ENCODE data around the gene SERPINA1.

Gene SERPINA1

GRCh38 chr14:94401083-94401482, 12.7 kb upstream of the SERPINA1 start:
- H3K9me3 ChIP-seq = no peaks in the 10 kb centered on the region
- H3K36me3 ChIP-seq = no peaks in the 10 kb centered on the region
- TF ChIP-seq CTCF (IDR thresholded peaks at IDR 0.05; ENCODE audit: low read depth, low read length) = no peak
- no peak overlapping the region for H3K4me3 ChIP-seq (ENCODE audit: low read depth, low read length)
- no peaks in the 10 kb centered on the region for H3K4me1 ChIP-seq
- peaks cover 12% of the 10 kb centered on the region for H3K27me3 ChIP-seq
- no peak for DNase-seq

GRCh38 chr14:94400422-94400841, 12.0 kb upstream of the SERPINA1 start:
- no peak for DNase-seq
- Histone ChIP-seq H3K27me3 (peaks cover 16% of the 10 kb centered on the region), H3K4me3 (ENCODE audit: low read depth, low read length) (no peak overlapping the region), H3K36me3 (no peaks in the 10 kb centered on the region), H3K4me1 (no peaks in the 10 kb centered on the region), H3K9me3 (no peaks in the 10 kb centered on the region)
- no peak for TF ChIP-seq CTCF (IDR thresholded peaks at IDR 0.05; ENCODE audit: low read depth, low read length)

GRCh38 chr14:94398536-94398935, 10.1 kb upstream of the SERPINA1 start:
- no peak for TF ChIP-seq CTCF (IDR thresholded peaks at IDR 0.05; ENCODE audit: low read depth, low read length)
- Histone ChIP-seq H3K27me3 (peaks cover 21% of the 10 kb centered on the region), H3K9me3 (no peaks in the 10 kb centered on the region), H3K36me3 (no peaks in the 10 kb centered on the region), H3K4me1 (no peaks in the 10 kb centered on the region), H3K4me3 (ENCODE audit: low read depth, low read length) (no peak overlapping the region)
- no peak for DNase-seq

GRCh38 chr14:94398182-94398479, 9.7 kb upstream of the SERPINA1 start:
- H3K9me3 ChIP-seq = no peaks in the 10 kb centered on the region
- DNase-seq = no peak
- H3K4me1 ChIP-seq = no peaks in the 10 kb centered on the region
- H3K4me3 ChIP-seq (ENCODE audit: low read depth, low read length) = no peak overlapping the region
- no peak for TF ChIP-seq CTCF (IDR thresholded peaks at IDR 0.05; ENCODE audit: low read depth, low read length)
- H3K27me3 ChIP-seq = peaks cover 21% of the 10 kb centered on the region
- no peaks in the 10 kb centered on the region for H3K36me3 ChIP-seq

- Histone ChIP-seq H3K4me3 (ENCODE audit: low read depth, low read length) (no peak overlapping the region), H3K9me3 (no peaks in the 10 kb centered on the region), H3K27me3 (peaks cover 21% of the 10 kb centered on the region), H3K36me3 (no peaks in the 10 kb centered on the region), H3K4me1 (no peaks in the 10 kb centered on the region)
- TF ChIP-seq CTCF (IDR thresholded peaks at IDR 0.05; ENCODE audit: low read depth, low read length) = no peak
- DNase-seq = no peak
Observed at GRCh38 chr14:94397289-94398181, 9.1 kb upstream of the SERPINA1 start.

GRCh38 chr14:94396628-94397225, 8.3 kb upstream of the SERPINA1 start:
- DNase-seq = no peak
- Histone ChIP-seq H3K9me3 (no peaks in the 10 kb centered on the region), H3K27me3 (peaks cover 21% of the 10 kb centered on the region), H3K4me3 (ENCODE audit: low read depth, low read length) (no peak overlapping the region), H3K4me1 (no peaks in the 10 kb centered on the region), H3K36me3 (no peaks in the 10 kb centered on the region)
- TF ChIP-seq CTCF (IDR thresholded peaks at IDR 0.05; ENCODE audit: low read depth, low read length) = no peak

All from BE2C (cell line).